GM19193 (cell line): ENCODE data around the gene KRTAP10-2.

ENCODE experiments used
- POLR2A ChIP-seq: IDR thresholded peaks from 4 replicates; pipeline ENCODE4 v1.6.1; 2011; ENCODE audit not compliant: insufficient read depth, insufficient read length; ENCODE audit errors: extremely low read depth

The KRTAP10-2 gene

GRCh38 chr21:44571844-44572782 is 20.8 kb upstream of the KRTAP10-2 start:
- TF ChIP-seq POLR2A, result no peak

GRCh38 chr21:44571296-44571695 is 20.0 kb upstream of the KRTAP10-2 start:
- TF ChIP-seq POLR2A, result no peak

- no peak for TF ChIP-seq POLR2A
Measured at GRCh38 chr21:44569861-44570517, 18.7 kb upstream of the KRTAP10-2 start.

- no peak for TF ChIP-seq POLR2A
Measured at GRCh38 chr21:44568667-44569556, 17.6 kb upstream of the KRTAP10-2 start.

GRCh38 chr21:44568261-44568660 is 17.0 kb upstream of the KRTAP10-2 start:
- no peak for TF ChIP-seq POLR2A

- TF ChIP-seq POLR2A, result no peak
Measured at GRCh38 chr21:44567481-44568171, 16.3 kb upstream of the KRTAP10-2 start.

GRCh38 chr21:44566403-44566802 is 15.1 kb upstream of the KRTAP10-2 start:
- no peak for TF ChIP-seq POLR2A

GRCh38 chr21:44564886-44565598 is 13.7 kb upstream of the KRTAP10-2 start:
- TF ChIP-seq POLR2A, result no peak

- no peak for TF ChIP-seq POLR2A
Measured at GRCh38 chr21:44564099-44564498, 12.8 kb upstream of the KRTAP10-2 start.

- TF ChIP-seq POLR2A, result no peak
Measured at GRCh38 chr21:44558695-44559094, 7.4 kb upstream of the KRTAP10-2 start, which contains the start of gene KRTAP10-3. TSS of gene KRTAP10-3 (minus strand) at chr21:44558795. CDS start at chr21:44558715, 80 bp downstream.

- TF ChIP-seq POLR2A, result no peak
Measured at GRCh38 chr21:44557491-44558328, 6.4 kb upstream of the KRTAP10-2 start.

GRCh38 chr21:44556879-44557278 is 5.6 kb upstream of the KRTAP10-2 start:
- no peak for TF ChIP-seq POLR2A
